Panc1 (cell line): ENCODE results near the gene ATXN2. TPM values are rescaled to one million over a fixed set of nuclear protein-coding genes. Genes with fewer than 3 reads are reported as not detected.
"Not testable (repeated sequence)": the region's sequence is repeated elsewhere in the genome, so short reads cannot be mapped to it uniquely, and the experiment has no call there.

Experiments
- ATAC-seq: fragments of 200-7000 bp; cut with Tn5 transposase; 2 replicates; pipeline ENCODE4 v1.9.1; 2020; ENCODE audit warnings: mild to moderate bottlenecking, moderate library complexity
- BruUV-seq: library from RNA; stranded (reverse); fragments of 400-500 nt; replicated peaks from 2 replicates; lab custom pipeline; 2021; lab: Mats Ljungman, UMichigan
- CTCF ChIA-PET: fragments of 300-600 bp; sonication (Branson Sonifier 250); formaldehyde crosslinking; loops from one replicate; lab custom pipeline; 2022; ENCODE audit warnings: antibody characterized with exemption; lab: Charles Lee
- POLR2A ChIA-PET: fragments of 300-600 bp; sonication (Branson Sonifier 250); formaldehyde crosslinking; loops from one replicate; lab custom pipeline; 2022; ENCODE audit warnings: antibody characterized with exemption; lab: Charles Lee
- DNase-seq: peaks from one replicate; pipeline ENCODE4 v3.0.0-alpha.2; 2010; ENCODE audit warnings: low read depth, low spot score
- H3K27ac ChIP-seq: 2 replicates; pipeline ENCODE4 v1.5.1; 2011; ENCODE audit warnings: mild to moderate bottlenecking, low read length, inconsistent platforms
- H3K27me3 ChIP-seq: fragments of 200-500 bp; sonication (Bioruptor generic); 2 replicates; pipeline ENCODE4 v1.6.0; 2014; ENCODE audit warnings: low read length, inconsistent platforms; ENCODE audit not compliant: control insufficient read depth, insufficient read depth
- H3K36me3 ChIP-seq: fragments of 200-500 bp; sonication (Bioruptor generic); 2 replicates; pipeline ENCODE4 v1.5.1; 2014; ENCODE audit warnings: inconsistent platforms, mild to moderate bottlenecking, low read length, moderate library complexity; ENCODE audit not compliant: control insufficient read depth, insufficient read depth
- H3K4me1 ChIP-seq: 2 replicates; pipeline ENCODE4 v1.5.1; 2011; ENCODE audit warnings: inconsistent platforms, mild to moderate bottlenecking, low read length, moderate library complexity; ENCODE audit not compliant: control insufficient read depth, insufficient read depth
- H3K4me3 ChIP-seq, 2 experiments: 2 replicates each; pipeline ENCODE4 v1.5.1; 2011 to 2012; ENCODE audit warnings: low read depth in 2 of 2, low read length in 2 of 2, mild to moderate bottlenecking in 2 of 2, inconsistent platforms in 1 of 2, moderate library complexity in 1 of 2
- H3K9me3 ChIP-seq: fragments of 200-500 bp; sonication (Bioruptor generic); 2 replicates; pipeline ENCODE4 v1.5.1; 2014; ENCODE audit warnings: low read depth, mild to moderate bottlenecking, inconsistent platforms, low read length, moderate library complexity; ENCODE audit not compliant: control insufficient read depth, insufficient read depth
- CTCF ChIP-seq: fragments of 450-650 bp; IDR thresholded peaks from 2 replicates; pipeline ENCODE4 v1.5.1; 2017; ENCODE audit warnings: mild to moderate bottlenecking
- POLR2AphosphoS5 ChIP-seq: IDR thresholded peaks from 2 replicates; pipeline ENCODE4 v1.6.1; 2012; ENCODE audit warnings: mild to moderate bottlenecking, low read depth, low read length, moderate library complexity
- REST ChIP-seq, 2 experiments: IDR thresholded peaks; 2 replicates each; pipeline ENCODE4 v1.6.1; 2011 to 2012; ENCODE audit warnings: low read depth in 2 of 2, control low read depth in 1 of 2, low read length in 1 of 2, mild to moderate bottlenecking in 1 of 2, moderate library complexity in 1 of 2; ENCODE audit not compliant: insufficient read depth in 1 of 2
- SIN3A ChIP-seq: IDR thresholded peaks from 2 replicates; pipeline ENCODE4 v1.6.1; 2012; ENCODE audit warnings: low read depth, mild to moderate bottlenecking, low read length, moderate library complexity, borderline replicate concordance; ENCODE audit not compliant: insufficient read depth
- TCF7L2 ChIP-seq: IDR thresholded peaks from 2 replicates; pipeline ENCODE4 v1.6.1; 2011; ENCODE audit warnings: mild to moderate bottlenecking, low read depth, low read length, inconsistent platforms
- in situ Hi-C: cut with HindIII; loops from 2 replicates; pipeline ENCODE4 v1.10.0; 2016; ENCODE audit warnings: low sequenced_read_pairs, low pct_unique_long_range_greater_than_20kb
- intact Hi-C: fragments of 100-400 bp; cut with micrococcal nuclease; formaldehyde crosslinking; loops from one replicate; pipeline ENCODE4 v1.10.0; 2022; ENCODE audit not compliant: unreplicated experiment
- total RNA-seq: library from RNA; stranded (reverse); gene quantifications from one replicate; pipeline ENCODE4 v1.2.1, GENCODE V29; 2021; ENCODE audit not compliant: unreplicated experiment

The ATXN2 gene
- total RNA-seq, 1 experiment from 2014 or later = 77.6 TPM

- H3K4me1 ChIP-seq = peaks cover 4% of the 10 kb centered on the region; the same call in 1 of the 2 replicates
- no peak overlapping the region for H3K4me3 ChIP-seq
- intact Hi-C loops = no loop called here
- ChIA-PET CTCF (no interaction called here), POLR2A (interaction anchor here (0.6 to 0.7 kb wide), 2 partner anchors 52 to 343 kb away, joined by 5 to 11 read pairs; no protein-coding TSS in a partner anchor)
- ATAC-seq (no peak), DNase-seq (no peak)
- in situ Hi-C loops = no loop called here
- no peaks in the 10 kb centered on the region for H3K27me3 ChIP-seq
- BruUV-seq = no TSS peak
- H3K36me3 ChIP-seq = peaks cover 4% of the 10 kb centered on the region; the same call in 1 of the 2 replicates
- H3K9me3 ChIP-seq = no peaks in the 10 kb centered on the region
- TF ChIP-seq SIN3A = no peak
- no peak for TF ChIP-seq REST (IDR thresholded peaks at IDR 0.05; ENCODE audit: insufficient read depth in 1 of 2, low read depth in 2 of 2, low read length in 1 of 2)
- no peak for TF ChIP-seq TCF7L2
- TF ChIP-seq POLR2AphosphoS5 = no peak
- no peak overlapping the region for H3K27ac ChIP-seq
Observed at GRCh38 chr12:111602348-111602747, 3.2 kb upstream of the ATXN2 start.

- CTCF ChIA-PET, POLR2A ChIA-PET: not testable (repeated sequence)
Observed at GRCh38 chr12:111600986-111601385, 1.9 kb upstream of the ATXN2 start.

GRCh38 chr12:111600205-111600642 lies 1.1 kb upstream of the ATXN2 start:
- TSS peak; percentile 94 for BruUV-seq
- H3K36me3 ChIP-seq = peaks cover 4% of the 10 kb centered on the region; the same call in 1 of the 2 replicates
- CTCF ChIA-PET = no interaction called here

More at GRCh38 chr12:111600986-111601385, 1.9 kb upstream of the ATXN2 start:
- in situ Hi-C loops, intact Hi-C loops, H3K4me1 ChIP-seq, H3K36me3 ChIP-seq, H3K27me3 ChIP-seq, DNase-seq, ATAC-seq, H3K9me3 ChIP-seq, H3K27ac ChIP-seq, BruUV-seq, H3K4me3 ChIP-seq: not testable (repeated sequence)

More at GRCh38 chr12:111600205-111600642, 1.1 kb upstream of the ATXN2 start:
- H3K4me3 ChIP-seq = peak overlapping the region; percentile 78 to 91
- in situ Hi-C loops (no loop called here), intact Hi-C loops (no loop called here)
- POLR2A ChIA-PET = no interaction called here
- peaks cover 9% of the 10 kb centered on the region for H3K4me1 ChIP-seq
- ATAC-seq = no peak
- no peak for DNase-seq
- H3K9me3 ChIP-seq = no peaks in the 10 kb centered on the region
- TF ChIP-seq CTCF = no peak
- no peak for TF ChIP-seq TCF7L2
- TF ChIP-seq REST (IDR thresholded peaks at IDR 0.05; ENCODE audit: insufficient read depth in 1 of 2, low read depth in 2 of 2, low read length in 1 of 2) = no peak
- no peak for TF ChIP-seq POLR2AphosphoS5
- H3K27me3 ChIP-seq = no peaks in the 10 kb centered on the region
- peak overlapping the region; percentile 98 for H3K27ac ChIP-seq
